Keratinocyte (primary cell): ENCODE measurements around the gene PTPRU. TPM values are rescaled to one million over a fixed set of nuclear protein-coding genes. Genes with fewer than 3 reads are reported as not detected.
"Not testable (repeated sequence)": the region's sequence is repeated elsewhere in the genome, so short reads cannot be mapped to it uniquely, and the experiment has no call there.

Experiments used
- DNase-seq: peaks from one replicate; pipeline ENCODE4 v3.0.0-alpha.2; 2011; ENCODE audit warnings: low read depth, missing footprints, low spot score
- FAIRE-seq: peaks from 2 replicates; lab custom pipeline; 2011; peaks lifted over from hg19 to GRCh38; lab: Jason Lieb, UNC
- H2AFZ ChIP-seq: 2 replicates; pipeline ENCODE4 v1.6.0; 2012; ENCODE audit warnings: low read length, control low read depth, inconsistent platforms; ENCODE audit not compliant: control insufficient read depth
- H3K27ac ChIP-seq: 2 replicates; pipeline ENCODE4 v1.5.1; 2011; ENCODE audit warnings: low read length; ENCODE audit not compliant: control insufficient read depth, insufficient read depth
- H3K27me3 ChIP-seq: 3 replicates; pipeline ENCODE4 v1.6.0; 2011; ENCODE audit warnings: low read length; ENCODE audit not compliant: control insufficient read depth, insufficient read depth; ENCODE audit errors: extremely low read depth
- H3K36me3 ChIP-seq, 2 experiments: 2 replicates in 1 of 2; 3 replicates in 1 of 2; pipeline ENCODE4 v1.5.1; 2011; ENCODE audit warnings: low read length in 2 of 2, mild to moderate bottlenecking in 1 of 2; ENCODE audit not compliant: control insufficient read depth in 2 of 2, insufficient read depth in 2 of 2; ENCODE audit errors: extremely low read depth in 1 of 2
- H3K4me1 ChIP-seq: 3 replicates; pipeline ENCODE4 v1.5.1; 2011; ENCODE audit warnings: low read length; ENCODE audit not compliant: control insufficient read depth, insufficient read depth; ENCODE audit errors: extremely low read depth
- H3K4me2 ChIP-seq: 3 replicates; pipeline ENCODE4 v1.6.0; 2011; ENCODE audit warnings: low read depth, low read length; ENCODE audit not compliant: control insufficient read depth, insufficient read depth; ENCODE audit errors: extremely low read depth
- H3K4me3 ChIP-seq, 3 experiments: fragments of 200-600 bp in 1 of 3; sonication (generic) in 1 of 3; 2 replicates in 2 of 3; 3 replicates in 1 of 3; pipeline ENCODE4 v1.5.1; 2011 to 2016; ENCODE audit warnings: low read length in 3 of 3, mild to moderate bottlenecking in 3 of 3, control low read depth in 2 of 3, inconsistent platforms in 1 of 3, low read depth in 1 of 3, mixed read lengths in 1 of 3, mixed run types in 1 of 3, moderate library complexity in 1 of 3; ENCODE audit not compliant: control insufficient read depth in 2 of 3, insufficient read depth in 2 of 3; ENCODE audit errors: extremely low read depth in 1 of 3
- H3K79me2 ChIP-seq: 2 replicates; pipeline ENCODE4 v1.6.0; 2012; ENCODE audit warnings: low read length; ENCODE audit not compliant: control insufficient read depth, insufficient read depth
- H3K9ac ChIP-seq: 3 replicates; pipeline ENCODE4 v1.6.0; 2011; ENCODE audit warnings: low read length; ENCODE audit not compliant: control insufficient read depth, insufficient read depth; ENCODE audit errors: extremely low read depth
- H3K9me1 ChIP-seq: 3 replicates; pipeline ENCODE4 v1.6.0; 2011; ENCODE audit warnings: low read length; ENCODE audit not compliant: control insufficient read depth, insufficient read depth; ENCODE audit errors: extremely low read depth
- H3K9me3 ChIP-seq: 2 replicates; pipeline ENCODE4 v1.5.1; 2012; ENCODE audit warnings: low read depth, low read length; ENCODE audit not compliant: control insufficient read depth
- H4K20me1 ChIP-seq: 3 replicates; pipeline ENCODE4 v1.6.0; 2011; ENCODE audit warnings: low read length; ENCODE audit not compliant: control insufficient read depth, insufficient read depth; ENCODE audit errors: extremely low read depth
- CTCF ChIP-seq, 3 experiments: IDR thresholded peaks in 1 of 3; conservative IDR thresholded peaks in 1 of 3; optimal IDR thresholded peaks in 1 of 3; 2 replicates in 2 of 3; 3 replicates in 1 of 3; pipeline versions ENCODE3 to v1.5.1; 2011; ENCODE audit warnings: low read length in 3 of 3, mild to moderate bottlenecking in 3 of 3, moderate library complexity in 2 of 3, control low read depth in 1 of 3, inconsistent platforms in 1 of 3; ENCODE audit not compliant: insufficient read depth in 2 of 3; ENCODE audit errors: extremely low read depth in 1 of 3
- EZH2 ChIP-seq: IDR thresholded peaks from one replicate; pipeline ENCODE4 v1.6.1; 2012; ENCODE audit warnings: inconsistent platforms, mild to moderate bottlenecking, low read length, moderate library complexity
- dilution Hi-C: fragments of 300-500 bp; cut with MboI; formaldehyde crosslinking; loops from one replicate; pipeline ENCODE4 v1.7.0; 2020; ENCODE audit warnings: low sequenced_read_pairs; ENCODE audit not compliant: extremely low pct_ligation_motif_present
- polyA plus RNA-seq, 5 experiments: library from polyadenylated mRNA; depleted of rRNA in 3 of 5; stranded (reverse) in 3 of 5; stranded (forward) in 1 of 5; unstranded in 1 of 5; fragments of >200 nt; gene quantifications; 1 replicate in 1 of 5; 2 replicates in 3 of 5; 3 replicates in 1 of 5; pipeline versions ENCODE4 v1.2.1 to v1.2.3, GENCODE V29; 2011 to 2012; ENCODE audit warnings: missing spikeins in 2 of 5, low read depth in 1 of 5, low replicate concordance in 1 of 5

Gene PTPRU
- polyA plus RNA-seq, 1 donor (not counting 4 experiments of a cell fraction or from before 2014, with no cell fraction given), result 4.3 TPM

- FAIRE-seq, result no peak
- dilution Hi-C loops, result no loop called here
Measured at GRCh38 chr1:29299446-29299845, 63.1 kb downstream of the PTPRU start.

DNA sequence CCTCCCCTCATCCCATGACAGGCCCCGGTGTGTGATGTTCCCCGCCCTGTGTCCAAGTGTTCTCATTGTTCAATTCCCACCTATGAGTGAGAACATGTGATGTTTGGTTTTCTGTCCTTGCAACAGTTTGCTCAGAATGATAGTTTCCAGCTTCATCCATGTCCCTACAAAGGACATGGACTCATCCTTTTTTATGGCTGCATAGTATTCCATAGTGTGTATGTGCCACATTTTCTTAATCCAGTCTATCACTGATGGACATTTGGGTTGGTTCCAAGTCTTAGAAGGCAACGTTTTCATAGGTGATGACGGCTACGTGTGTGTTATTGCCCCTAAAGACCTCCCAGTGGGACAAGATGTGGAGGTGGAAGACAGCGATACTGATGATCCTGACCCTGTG, 65.4 kb downstream of the PTPRU start:
- H3K9me3 ChIP-seq, dilution Hi-C loops, H3K79me2 ChIP-seq, H3K4me1 ChIP-seq, H3K9ac ChIP-seq, H3K4me2 ChIP-seq, H3K36me3 ChIP-seq, DNase-seq, H4K20me1 ChIP-seq, FAIRE-seq, H3K27ac ChIP-seq, H3K4me3 ChIP-seq, H2AFZ ChIP-seq, H3K9me1 ChIP-seq, H3K27me3 ChIP-seq: not testable (repeated sequence)

More at GRCh38 chr1:29299446-29299845, 63.1 kb downstream of the PTPRU start:
- Histone ChIP-seq H4K20me1 (peaks cover 3% of the 10 kb centered on the region), H3K9ac (no peak overlapping the region), H3K79me2 (no peaks in the 10 kb centered on the region), H2AFZ (no peak overlapping the region), H3K4me1 (no peaks in the 10 kb centered on the region), H3K9me3 (no peaks in the 10 kb centered on the region), H3K27ac (no peak overlapping the region), H3K9me1 (no peaks in the 10 kb centered on the region), H3K4me2 (no peak overlapping the region), H3K36me3 (no peaks in the 10 kb centered on the region), H3K4me3 (no peak overlapping the region), H3K27me3 (no peaks in the 10 kb centered on the region)
- TF ChIP-seq CTCF (optimal IDR thresholded peaks at IDR 0.05 in 1 of 3, IDR thresholded peaks at IDR 0.05 in 1 of 3, conservative IDR thresholded peaks at IDR 0.05 in 1 of 3; ENCODE audit: extremely low read depth in 1 of 3, insufficient read depth in 2 of 3, low read length in 3 of 3) (no peak), EZH2 (no peak)
- DNase-seq, result no peak
